C4-2B (cell line): ENCODE measurements around the gene PHOX2A.
A peak's percentile ranks its signal among the peaks of the same experiment; 100 is the strongest.

ENCODE experiments used
- H3K27ac ChIP-seq: fragments of 450-650 bp; 2 replicates; pipeline ENCODE4 v1.5.1; 2017
- ZFX ChIP-seq: fragments of 450-650 bp; IDR thresholded peaks from 2 replicates; pipeline ENCODE4 v1.6.1; 2017
- TF ChIP-seq, protein P1 (sequence below): fragments of 450-650 bp; conservative IDR thresholded peaks from 2 replicates; pipeline ENCODE4 v1.5.1; 2017; ENCODE audit warnings: mild to moderate bottlenecking

The PHOX2A gene

DNA sequence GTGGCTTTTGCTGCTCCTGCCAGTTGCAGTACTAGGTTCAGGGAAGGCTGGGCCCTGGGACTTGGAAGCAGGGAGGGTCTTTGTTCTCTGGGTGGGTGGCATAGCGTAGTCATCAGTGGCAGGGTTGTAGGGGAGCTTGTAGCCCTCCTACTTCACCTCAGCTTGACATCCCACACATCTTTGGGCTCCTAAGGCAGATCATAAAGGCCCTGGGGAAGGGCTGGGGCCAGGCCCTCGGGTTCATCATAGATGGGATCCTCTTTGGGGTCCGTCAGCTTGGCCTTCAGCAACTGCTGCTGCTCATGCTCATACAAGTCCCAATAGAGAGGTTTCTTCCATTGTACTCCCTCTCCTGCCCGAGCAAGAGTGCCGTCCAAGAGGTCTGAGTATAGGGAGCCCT lies 6.0 kb upstream of the PHOX2A start:
- H3K27ac ChIP-seq, result no peak overlapping the region
- no peak for TF ChIP-seq ZFX
- TF ChIP-seq, protein P1, sequence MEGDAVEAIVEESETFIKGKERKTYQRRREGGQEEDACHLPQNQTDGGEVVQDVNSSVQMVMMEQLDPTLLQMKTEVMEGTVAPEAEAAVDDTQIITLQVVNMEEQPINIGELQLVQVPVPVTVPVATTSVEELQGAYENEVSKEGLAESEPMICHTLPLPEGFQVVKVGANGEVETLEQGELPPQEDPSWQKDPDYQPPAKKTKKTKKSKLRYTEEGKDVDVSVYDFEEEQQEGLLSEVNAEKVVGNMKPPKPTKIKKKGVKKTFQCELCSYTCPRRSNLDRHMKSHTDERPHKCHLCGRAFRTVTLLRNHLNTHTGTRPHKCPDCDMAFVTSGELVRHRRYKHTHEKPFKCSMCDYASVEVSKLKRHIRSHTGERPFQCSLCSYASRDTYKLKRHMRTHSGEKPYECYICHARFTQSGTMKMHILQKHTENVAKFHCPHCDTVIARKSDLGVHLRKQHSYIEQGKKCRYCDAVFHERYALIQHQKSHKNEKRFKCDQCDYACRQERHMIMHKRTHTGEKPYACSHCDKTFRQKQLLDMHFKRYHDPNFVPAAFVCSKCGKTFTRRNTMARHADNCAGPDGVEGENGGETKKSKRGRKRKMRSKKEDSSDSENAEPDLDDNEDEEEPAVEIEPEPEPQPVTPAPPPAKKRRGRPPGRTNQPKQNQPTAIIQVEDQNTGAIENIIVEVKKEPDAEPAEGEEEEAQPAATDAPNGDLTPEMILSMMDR, result no peak

DNA sequence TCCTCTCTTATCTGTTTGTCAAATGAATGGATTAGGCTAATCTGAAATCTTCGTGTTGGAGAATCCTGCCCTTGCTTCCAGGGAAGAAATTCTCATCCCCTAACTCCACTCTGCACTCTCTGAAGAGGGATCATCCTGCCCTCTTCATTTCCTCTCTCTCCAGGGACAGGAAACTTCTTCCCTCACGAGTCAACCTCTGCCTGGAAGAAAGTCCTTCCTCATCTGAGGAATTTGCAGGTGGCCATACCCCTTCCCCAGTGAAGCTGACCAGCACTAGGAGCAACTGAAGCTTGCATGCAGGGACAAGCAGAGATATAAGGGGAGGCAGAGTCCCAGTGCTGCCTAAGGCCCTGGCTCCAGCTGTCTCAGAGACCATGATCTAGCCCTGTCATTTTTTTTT lies 3.6 kb upstream of the PHOX2A start:
- peak overlapping the region; percentile 20; the same call in 1 of the 2 replicates for H3K27ac ChIP-seq
- TF ChIP-seq, protein P1, result no peak
- TF ChIP-seq ZFX, result no peak

DNA sequence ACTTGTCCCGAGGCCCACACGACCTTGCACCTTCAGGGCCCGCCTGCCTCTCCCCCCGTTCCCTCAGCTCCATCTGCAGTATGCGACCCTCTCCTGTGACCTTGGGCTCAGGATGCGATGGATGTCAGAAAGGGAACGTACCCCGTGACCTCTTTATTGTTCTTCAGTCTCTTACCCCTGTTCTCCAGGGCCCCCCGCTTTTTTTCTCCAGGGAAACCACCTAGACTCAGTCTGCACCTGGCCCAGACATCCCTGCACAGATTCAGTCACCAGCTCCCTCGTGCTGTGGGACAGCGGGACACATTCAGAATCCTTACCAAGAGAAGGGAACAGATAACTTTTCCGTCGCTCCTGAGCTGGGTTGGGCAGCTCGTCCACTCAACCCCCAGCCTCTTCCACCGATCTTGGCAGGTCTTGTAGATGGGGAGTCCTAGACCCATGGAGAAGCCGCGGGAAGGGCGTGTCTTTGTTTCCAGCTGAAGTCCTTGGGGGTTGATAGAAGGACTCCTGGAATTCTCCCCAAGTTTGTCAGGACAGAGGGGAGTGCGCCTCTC lies 1.4 kb upstream of the PHOX2A start:
- TF ChIP-seq, protein P1, result no peak
- TF ChIP-seq ZFX, result no peak
- H3K27ac ChIP-seq, result no peak overlapping the region

DNA sequence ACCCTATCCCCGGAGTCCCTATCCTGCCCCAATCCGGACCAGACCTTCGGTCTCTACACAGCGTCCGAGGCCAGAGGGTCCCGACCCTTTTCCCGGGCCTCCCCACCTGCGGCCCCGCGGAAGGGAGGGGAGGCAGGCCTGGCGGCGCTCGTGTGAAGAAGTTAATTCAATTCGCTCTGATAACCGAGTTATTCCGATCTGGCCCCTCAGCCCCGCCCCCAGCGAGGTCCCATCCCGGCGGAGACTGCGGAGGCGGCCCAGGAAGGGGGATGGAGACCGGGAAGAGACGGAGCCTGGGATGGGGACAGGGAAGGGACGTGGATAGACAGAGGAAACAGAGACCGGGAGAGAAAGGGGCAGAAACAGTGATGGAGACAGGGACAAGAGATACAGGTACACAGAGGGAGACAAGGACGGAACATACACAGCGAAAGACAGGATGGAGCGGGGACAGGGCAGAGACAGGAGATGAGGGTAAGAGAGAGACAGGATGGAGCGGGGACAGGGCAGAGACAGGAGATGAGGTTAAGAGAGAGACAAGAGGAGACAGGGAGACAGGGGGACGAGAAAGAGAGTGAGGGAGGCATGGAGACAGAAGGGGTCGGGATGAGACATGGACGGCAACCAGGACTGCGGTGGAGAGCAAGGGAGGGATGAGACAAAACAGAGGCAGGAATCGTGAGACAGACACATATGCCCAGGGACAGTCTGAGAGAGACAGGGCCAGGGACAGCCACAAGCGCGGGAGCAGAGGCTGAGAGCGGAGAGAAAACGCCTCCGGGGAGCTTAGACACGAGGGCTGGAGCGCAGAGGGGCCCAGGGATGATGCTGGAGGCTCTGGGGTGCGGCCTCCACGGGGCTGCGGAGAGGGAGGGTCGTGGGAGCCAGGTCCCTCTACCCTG lies 636 bp upstream of the PHOX2A start:
- TF ChIP-seq, protein P1, result no peak
- no peak for TF ChIP-seq ZFX
- H3K27ac ChIP-seq, result no peak overlapping the region

- TF ChIP-seq, protein P1, result no peak
- no peak for TF ChIP-seq ZFX
- H3K27ac ChIP-seq, result no peak overlapping the region
Observed at GRCh38 chr11:72243173-72244059, 560 bp downstream of the PHOX2A start.

DNA sequence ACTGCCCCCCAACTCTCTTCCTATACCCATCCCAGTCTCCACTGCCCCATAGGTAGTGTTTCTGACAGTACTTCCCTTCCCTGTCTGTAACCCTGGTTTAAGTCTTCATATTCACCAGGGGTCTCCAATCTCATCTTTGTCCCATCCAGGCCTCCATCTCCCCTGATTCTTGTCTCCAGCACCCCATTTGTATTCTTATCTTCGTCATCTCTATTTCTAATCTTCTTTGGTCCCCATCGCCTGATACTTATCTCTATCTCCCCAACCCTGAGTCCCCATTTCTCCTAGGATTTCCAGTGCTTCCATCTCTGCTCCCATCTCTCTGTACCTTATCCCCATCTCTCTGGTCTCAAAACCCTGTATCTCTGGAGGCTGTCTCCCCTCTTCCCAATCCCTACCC lies 1.8 kb downstream of the PHOX2A start:
- TF ChIP-seq, protein P1, result no peak
- TF ChIP-seq ZFX, result no peak
- H3K27ac ChIP-seq, result no peak overlapping the region
